Activated naive CD4-positive, alpha-beta T cell treated with anti-CD3 and anti-CD28 coated beads, Interleukin-2, amount 50 U/mL, for 24 hours (primary cell): ENCODE data around the gene ZSCAN5B.
"Not testable (repeated sequence)": the region's sequence is repeated elsewhere in the genome, so short reads cannot be mapped to it uniquely, and the experiment has no call there.

Source experiments
- H3K27ac Mint-ChIP-seq: one replicate; pipeline ENCODE4 v1.8.0; 2021; ENCODE audit warnings: mild to moderate bottlenecking, mixed read lengths
- H3K27me3 Mint-ChIP-seq: one replicate; pipeline ENCODE4 v1.8.0; 2021; ENCODE audit warnings: mixed read lengths
- H3K36me3 Mint-ChIP-seq: one replicate; pipeline ENCODE4 v1.8.0; 2021; ENCODE audit warnings: mixed read lengths
- H3K4me1 Mint-ChIP-seq: one replicate; pipeline ENCODE4 v1.8.0; 2021; ENCODE audit warnings: mixed read lengths
- H3K4me3 Mint-ChIP-seq: one replicate; pipeline ENCODE4 v1.8.0; 2021; ENCODE audit warnings: mild to moderate bottlenecking, mixed read lengths
- H3K9me3 Mint-ChIP-seq: one replicate; pipeline ENCODE4 v1.8.0; 2021; ENCODE audit warnings: mixed read lengths

ZSCAN5B gene

GRCh38 chr19:56197646-56198045 is at the start of gene ZSCAN5B:
Gene ZSCAN5B, minus strand, starts transcription at chr19:56197783. Its CDS starts 4,731 bp downstream, at chr19:56193052.
- not testable (repeated sequence) for H3K27ac Mint-ChIP-seq, H3K36me3 Mint-ChIP-seq, H3K27me3 Mint-ChIP-seq, H3K4me1 Mint-ChIP-seq, H3K4me3 Mint-ChIP-seq, H3K9me3 Mint-ChIP-seq

GRCh38 chr19:56245764-56246163 is 48.2 kb upstream of the ZSCAN5B start:
- not testable (repeated sequence) for H3K9me3 Mint-ChIP-seq, H3K27ac Mint-ChIP-seq, H3K4me3 Mint-ChIP-seq, H3K27me3 Mint-ChIP-seq, H3K4me1 Mint-ChIP-seq, H3K36me3 Mint-ChIP-seq

- H3K4me1 Mint-ChIP-seq = no peaks in the 10 kb centered on the region
- no peaks in the 10 kb centered on the region for H3K27me3 Mint-ChIP-seq
- H3K27ac Mint-ChIP-seq = no peak overlapping the region
- H3K4me3 Mint-ChIP-seq = no peak overlapping the region
- no peaks in the 10 kb centered on the region for H3K36me3 Mint-ChIP-seq
- H3K9me3 Mint-ChIP-seq = no peaks in the 10 kb centered on the region
These were observed 47.6 kb upstream of the ZSCAN5B start for GRCh38 chr19:56245121-56245740.

GRCh38 chr19:56223481-56223880 is 25.9 kb upstream of the ZSCAN5B start:
- H3K27ac Mint-ChIP-seq = no peak overlapping the region
- H3K9me3 Mint-ChIP-seq = no peaks in the 10 kb centered on the region
- H3K4me3 Mint-ChIP-seq = no peak overlapping the region
- H3K27me3 Mint-ChIP-seq = peaks cover 6% of the 10 kb centered on the region
- H3K4me1 Mint-ChIP-seq = no peaks in the 10 kb centered on the region
- peaks cover 5% of the 10 kb centered on the region for H3K36me3 Mint-ChIP-seq

- H3K4me3 Mint-ChIP-seq = no peak overlapping the region
- H3K27me3 Mint-ChIP-seq = peaks cover 9% of the 10 kb centered on the region
- H3K9me3 Mint-ChIP-seq = no peaks in the 10 kb centered on the region
- peaks cover 5% of the 10 kb centered on the region for H3K36me3 Mint-ChIP-seq
- H3K4me1 Mint-ChIP-seq = peaks cover 2% of the 10 kb centered on the region
- H3K27ac Mint-ChIP-seq = no peak overlapping the region
These were observed 25.3 kb upstream of the ZSCAN5B start for GRCh38 chr19:56222901-56223300.

GRCh38 chr19:56221851-56222250 is 24.3 kb upstream of the ZSCAN5B start:
- Mint-ChIP-seq H3K9me3 (no peaks in the 10 kb centered on the region), H3K27ac (no peak overlapping the region)

GRCh38 chr19:56221442-56221841 is 23.9 kb upstream of the ZSCAN5B start:
- H3K9me3 Mint-ChIP-seq, H3K4me1 Mint-ChIP-seq, H3K4me3 Mint-ChIP-seq, H3K27ac Mint-ChIP-seq, H3K36me3 Mint-ChIP-seq: not testable (repeated sequence)
- H3K27me3 Mint-ChIP-seq = peaks cover 12% of the 10 kb centered on the region

More at GRCh38 chr19:56221851-56222250, 24.3 kb upstream of the ZSCAN5B start:
- peaks cover 5% of the 10 kb centered on the region for H3K36me3 Mint-ChIP-seq
- H3K4me3 Mint-ChIP-seq = no peak overlapping the region
- H3K27me3 Mint-ChIP-seq = peaks cover 10% of the 10 kb centered on the region
- H3K4me1 Mint-ChIP-seq = peaks cover 3% of the 10 kb centered on the region

- peaks cover 3% of the 10 kb centered on the region for H3K4me1 Mint-ChIP-seq
- peaks cover 17% of the 10 kb centered on the region for H3K27me3 Mint-ChIP-seq
- H3K4me3 Mint-ChIP-seq = no peak overlapping the region
- no peak overlapping the region for H3K27ac Mint-ChIP-seq
- H3K9me3 Mint-ChIP-seq = no peaks in the 10 kb centered on the region
- peaks cover 5% of the 10 kb centered on the region for H3K36me3 Mint-ChIP-seq
These were observed 21.4 kb upstream of the ZSCAN5B start for GRCh38 chr19:56218961-56219360.

- peaks cover 1% of the 10 kb centered on the region for H3K36me3 Mint-ChIP-seq
- peak overlapping the region; percentile 42 for H3K4me3 Mint-ChIP-seq
- H3K27ac Mint-ChIP-seq = no peak overlapping the region
- peaks cover 20% of the 10 kb centered on the region for H3K27me3 Mint-ChIP-seq
- peaks cover 3% of the 10 kb centered on the region for H3K4me1 Mint-ChIP-seq
- H3K9me3 Mint-ChIP-seq = no peaks in the 10 kb centered on the region
These were observed 19.7 kb upstream of the ZSCAN5B start for GRCh38 chr19:56217039-56217949.

GRCh38 chr19:56211718-56212117 is 14.1 kb upstream of the ZSCAN5B start:
- H3K4me1 Mint-ChIP-seq = no peaks in the 10 kb centered on the region
- no peak overlapping the region for H3K4me3 Mint-ChIP-seq
- H3K27me3 Mint-ChIP-seq = peaks cover 10% of the 10 kb centered on the region
- no peak overlapping the region for H3K27ac Mint-ChIP-seq
- H3K36me3 Mint-ChIP-seq = no peaks in the 10 kb centered on the region
- no peaks in the 10 kb centered on the region for H3K9me3 Mint-ChIP-seq

- not testable (repeated sequence) for H3K27me3 Mint-ChIP-seq, H3K36me3 Mint-ChIP-seq
These were observed 12.5 kb upstream of the ZSCAN5B start for GRCh38 chr19:56210036-56210435.

GRCh38 chr19:56209091-56209490 is 11.5 kb upstream of the ZSCAN5B start:
- Mint-ChIP-seq H3K27ac (no peak overlapping the region), H3K27me3 (peaks cover 4% of the 10 kb centered on the region), H3K4me3 (no peak overlapping the region), H3K36me3 (no peaks in the 10 kb centered on the region), H3K9me3 (no peaks in the 10 kb centered on the region), H3K4me1 (no peaks in the 10 kb centered on the region)

More at GRCh38 chr19:56210036-56210435, 12.5 kb upstream of the ZSCAN5B start:
- H3K27ac Mint-ChIP-seq, H3K4me3 Mint-ChIP-seq, H3K4me1 Mint-ChIP-seq, H3K9me3 Mint-ChIP-seq: not testable (repeated sequence)

- not testable (repeated sequence) for H3K27me3 Mint-ChIP-seq, H3K4me3 Mint-ChIP-seq, H3K36me3 Mint-ChIP-seq, H3K4me1 Mint-ChIP-seq, H3K27ac Mint-ChIP-seq, H3K9me3 Mint-ChIP-seq
These were observed 10.0 kb upstream of the ZSCAN5B start for GRCh38 chr19:56207581-56207980.

- Mint-ChIP-seq H3K4me1 (no peaks in the 10 kb centered on the region), H3K4me3 (no peak within 1 kb of the TSS), H3K9me3 (no peaks in the 10 kb centered on the region), H3K27ac (no peak within 1 kb of the TSS), H3K36me3 (no peaks in the 10 kb centered on the region), H3K27me3 (no peaks in the 10 kb centered on the region)
These were observed 4.4 kb upstream of the ZSCAN5B start, which contains the start of gene ZSCAN5C for GRCh38 chr19:56201973-56202372. Gene ZSCAN5C, plus strand, starts transcription at chr19:56202273. Its CDS starts 3,641 bp downstream, at chr19:56205914.

- H3K4me3 Mint-ChIP-seq = no peak overlapping the region
These were observed 2.1 kb upstream of the ZSCAN5B start for GRCh38 chr19:56199687-56200086.

GRCh38 chr19:56193981-56194640 is 3.5 kb downstream of the ZSCAN5B start:
- no peak overlapping the region for H3K4me3 Mint-ChIP-seq
- no peaks in the 10 kb centered on the region for H3K4me1 Mint-ChIP-seq
- no peak overlapping the region for H3K27ac Mint-ChIP-seq
- H3K27me3 Mint-ChIP-seq = peaks cover 2% of the 10 kb centered on the region
- H3K36me3 Mint-ChIP-seq = no peaks in the 10 kb centered on the region
- H3K9me3 Mint-ChIP-seq = no peaks in the 10 kb centered on the region

More at GRCh38 chr19:56199687-56200086, 2.1 kb upstream of the ZSCAN5B start:
- no peaks in the 10 kb centered on the region for H3K9me3 Mint-ChIP-seq
- H3K36me3 Mint-ChIP-seq = no peaks in the 10 kb centered on the region
- no peaks in the 10 kb centered on the region for H3K4me1 Mint-ChIP-seq
- H3K27me3 Mint-ChIP-seq = no peaks in the 10 kb centered on the region
- no peak overlapping the region for H3K27ac Mint-ChIP-seq
